ENCODE measurements around the gene ABHD8.

ABHD8 gene

GRCh38 chr19:17324357-17325114, 21.3 kb upstream of the ABHD8 start:
- DNase-seq (ENCODE audit: low read depth): no peak
- TF ChIP-seq CTCF (IDR thresholded peaks at IDR 0.05; ENCODE audit: low read depth, low read length, missing control alignments): no peak
- H3K4me3 ChIP-seq (ENCODE audit: low read depth, low read length): no peak overlapping the region

- no peak for DNase-seq (ENCODE audit: low read depth)
- no peak overlapping the region for H3K4me3 ChIP-seq (ENCODE audit: low read depth, low read length)
- TF ChIP-seq CTCF (IDR thresholded peaks at IDR 0.05; ENCODE audit: low read depth, low read length, missing control alignments): no peak
These were observed 20.7 kb upstream of the ABHD8 start for GRCh38 chr19:17323964-17324332.

- H3K4me3 ChIP-seq (ENCODE audit: low read depth, low read length): no peak overlapping the region
- TF ChIP-seq CTCF (IDR thresholded peaks at IDR 0.05; ENCODE audit: low read depth, low read length, missing control alignments): no peak
- no peak for DNase-seq (ENCODE audit: low read depth)
These were observed 20.2 kb upstream of the ABHD8 start for GRCh38 chr19:17323300-17323963.

GRCh38 chr19:17322854-17323253, 19.6 kb upstream of the ABHD8 start:
- no peak overlapping the region for H3K4me3 ChIP-seq (ENCODE audit: low read depth, low read length)
- no peak for DNase-seq (ENCODE audit: low read depth)
- TF ChIP-seq CTCF (IDR thresholded peaks at IDR 0.05; ENCODE audit: low read depth, low read length, missing control alignments): no peak

GRCh38 chr19:17321655-17322489, 18.6 kb upstream of the ABHD8 start:
- TF ChIP-seq CTCF (IDR thresholded peaks at IDR 0.05; ENCODE audit: low read depth, low read length, missing control alignments): no peak

GRCh38 chr19:17320435-17320834, 17.2 kb upstream of the ABHD8 start:
- H3K4me3 ChIP-seq (ENCODE audit: low read depth, low read length): no peak overlapping the region
- no peak for TF ChIP-seq CTCF (IDR thresholded peaks at IDR 0.05; ENCODE audit: low read depth, low read length, missing control alignments)

More at GRCh38 chr19:17321655-17322489, 18.6 kb upstream of the ABHD8 start:
- DNase-seq (ENCODE audit: low read depth): no peak
- no peak overlapping the region for H3K4me3 ChIP-seq (ENCODE audit: low read depth, low read length)

More at GRCh38 chr19:17320435-17320834, 17.2 kb upstream of the ABHD8 start:
- DNase-seq (ENCODE audit: low read depth): no peak
